Activated CD8-positive, alpha-beta memory T cell treated with anti-CD3 and anti-CD28 coated beads for 4 hours (primary cell): Measurements from ENCODE around the gene IVNS1ABP.
A peak's percentile ranks its signal among the peaks of the same experiment; 100 is the strongest.
"Not testable (repeated sequence)": the region's sequence is repeated elsewhere in the genome, so short reads cannot be mapped to it uniquely, and the experiment has no call there.

Experiments
- DNase-seq, 2 donors: peaks; one replicate each; pipeline ENCODE4 v3.0.0-alpha.2; 2020; ENCODE audit warnings: low read depth in 2 of 2

Gene IVNS1ABP

GRCh38 chr1:185334182-185334581 is 17.1 kb upstream of the IVNS1ABP start:
- no peak for DNase-seq

- DNase-seq = no peak
Observed at GRCh38 chr1:185328255-185328654, 11.2 kb upstream of the IVNS1ABP start.

- no peak for DNase-seq
Observed at GRCh38 chr1:185325413-185325812, 8.4 kb upstream of the IVNS1ABP start.

GRCh38 chr1:185324118-185324517 is 7.1 kb upstream of the IVNS1ABP start:
- DNase-seq = no peak

- DNase-seq = no peak
Observed at GRCh38 chr1:185322636-185323035, 5.6 kb upstream of the IVNS1ABP start.

- DNase-seq = not testable (repeated sequence)
Observed at GRCh38 chr1:185321653-185322221, 4.7 kb upstream of the IVNS1ABP start.

- DNase-seq = not testable (repeated sequence)
Observed at GRCh38 chr1:185321104-185321503, 4.1 kb upstream of the IVNS1ABP start.

- no peak for DNase-seq
Observed at GRCh38 chr1:185319139-185319475, 2.1 kb upstream of the IVNS1ABP start.

GRCh38 chr1:185318431-185319138 is 1.5 kb upstream of the IVNS1ABP start:
- DNase-seq = no peak

- peak; percentile 54 to 76 for DNase-seq
Observed at GRCh38 chr1:185317886-185318310, 855 bp upstream of the IVNS1ABP start.

- DNase-seq = peak; percentile 83 to 84
Observed at GRCh38 chr1:185316163-185317033, 645 bp downstream of the IVNS1ABP start.

- no peak for DNase-seq
Observed at GRCh38 chr1:185315445-185316071, 1.5 kb downstream of the IVNS1ABP start.

- DNase-seq = no peak
Observed at GRCh38 chr1:185314411-185314810, 2.6 kb downstream of the IVNS1ABP start.

- DNase-seq = no peak
Observed at GRCh38 chr1:185312361-185313138, 4.5 kb downstream of the IVNS1ABP start.

GRCh38 chr1:185311589-185312225 is 5.3 kb downstream of the IVNS1ABP start:
- no peak for DNase-seq

- DNase-seq = no peak
Observed at GRCh38 chr1:185309566-185309965, 7.5 kb downstream of the IVNS1ABP start.

- DNase-seq = no peak
Observed at GRCh38 chr1:185308126-185308525, 8.9 kb downstream of the IVNS1ABP start.

GRCh38 chr1:185305419-185305818 is 11.6 kb downstream of the IVNS1ABP start:
- DNase-seq = no peak

- DNase-seq = no peak
Observed at GRCh38 chr1:185300152-185300551, 16.9 kb downstream of the IVNS1ABP start.

- DNase-seq = no peak
Observed at GRCh38 chr1:185297982-185298381, 19.1 kb downstream of the IVNS1ABP start.

- DNase-seq = no peak
Observed at GRCh38 chr1:185295091-185295490, 22.0 kb downstream of the IVNS1ABP start.
